ENCODE data around the gene USP34. TPM values are rescaled to one million over a fixed set of nuclear protein-coding genes. Genes with fewer than 3 reads are reported as not detected.

The USP34 gene
- total and polyA plus RNA-seq, 9 donors = 57.4 to 132 (median 116) TPM

DNA sequence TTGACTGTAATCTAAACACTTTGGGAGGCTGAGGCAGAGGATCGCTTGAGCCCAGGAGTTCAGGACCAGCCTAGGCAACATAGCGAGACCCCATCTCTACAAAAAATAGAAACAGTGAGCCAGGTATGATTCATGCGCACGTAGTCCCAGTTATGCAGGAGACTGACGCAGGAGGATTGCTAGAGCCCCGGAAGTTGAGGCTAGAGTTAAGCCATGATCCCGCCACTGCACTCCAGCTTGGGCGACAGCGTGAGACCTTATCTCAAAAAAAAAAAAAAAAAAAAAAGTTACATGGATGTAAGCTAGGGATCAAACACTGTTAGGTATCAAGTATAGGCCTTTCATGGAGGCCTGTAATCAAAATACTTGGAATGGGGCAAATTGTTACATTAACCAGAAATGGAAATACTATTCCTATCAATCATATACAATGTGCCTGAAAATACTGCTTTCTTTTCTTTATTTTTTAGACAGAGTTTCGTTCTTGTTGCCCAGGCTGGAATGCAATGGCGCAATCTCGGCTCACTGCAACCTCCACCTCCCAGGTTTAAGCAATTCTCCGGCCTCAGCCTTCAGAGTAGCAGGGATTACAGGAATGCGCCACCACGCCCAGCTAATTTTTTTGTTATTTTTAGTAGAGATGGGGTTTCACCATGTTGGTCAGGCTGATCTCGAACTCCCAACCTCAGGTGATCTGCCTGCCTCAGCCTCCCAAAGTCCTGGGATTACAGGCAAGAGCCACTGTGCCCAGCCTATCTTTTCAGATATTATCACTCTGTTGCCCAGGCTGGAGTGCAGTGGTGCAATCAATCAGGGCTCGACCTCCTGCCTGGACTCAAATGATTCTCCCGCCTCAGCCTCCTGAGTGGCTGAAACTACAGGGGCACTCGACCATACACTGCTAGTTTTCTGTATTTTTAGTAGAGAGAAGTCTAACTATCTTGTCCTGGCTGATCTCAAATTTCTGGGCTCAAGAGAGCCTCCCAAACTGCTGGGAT lies 40.1 kb upstream of the USP34 start:
- H3K27ac ChIP-seq = no peak overlapping the region
- no peaks in the 10 kb centered on the region for H3K9me3 ChIP-seq
- no peak for TF ChIP-seq EP300 (IDR thresholded peaks at IDR 0.05)
- TF ChIP-seq, protein P1, sequence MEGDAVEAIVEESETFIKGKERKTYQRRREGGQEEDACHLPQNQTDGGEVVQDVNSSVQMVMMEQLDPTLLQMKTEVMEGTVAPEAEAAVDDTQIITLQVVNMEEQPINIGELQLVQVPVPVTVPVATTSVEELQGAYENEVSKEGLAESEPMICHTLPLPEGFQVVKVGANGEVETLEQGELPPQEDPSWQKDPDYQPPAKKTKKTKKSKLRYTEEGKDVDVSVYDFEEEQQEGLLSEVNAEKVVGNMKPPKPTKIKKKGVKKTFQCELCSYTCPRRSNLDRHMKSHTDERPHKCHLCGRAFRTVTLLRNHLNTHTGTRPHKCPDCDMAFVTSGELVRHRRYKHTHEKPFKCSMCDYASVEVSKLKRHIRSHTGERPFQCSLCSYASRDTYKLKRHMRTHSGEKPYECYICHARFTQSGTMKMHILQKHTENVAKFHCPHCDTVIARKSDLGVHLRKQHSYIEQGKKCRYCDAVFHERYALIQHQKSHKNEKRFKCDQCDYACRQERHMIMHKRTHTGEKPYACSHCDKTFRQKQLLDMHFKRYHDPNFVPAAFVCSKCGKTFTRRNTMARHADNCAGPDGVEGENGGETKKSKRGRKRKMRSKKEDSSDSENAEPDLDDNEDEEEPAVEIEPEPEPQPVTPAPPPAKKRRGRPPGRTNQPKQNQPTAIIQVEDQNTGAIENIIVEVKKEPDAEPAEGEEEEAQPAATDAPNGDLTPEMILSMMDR (IDR thresholded peaks at IDR 0.05) = no peak
- no peak for TF ChIP-seq POLR2A (IDR thresholded peaks at IDR 0.05)
- H3K36me3 ChIP-seq = no peaks in the 10 kb centered on the region
- no peaks in the 10 kb centered on the region for H3K4me1 ChIP-seq (ENCODE audit: insufficient read depth)
- 89 to 94% (median 91%) methylated on average over 19 of the region's 19 CpGs for WGBS, 3 donors
- no peak for DNase-seq
- intact Hi-C loops (cut with DNase I) = loop anchor here in 1 of 4 donors (10.0 kb wide), 1 partner anchor 306 kb away; no protein-coding TSS in a partner anchor
- H3K27me3 ChIP-seq = no peaks in the 10 kb centered on the region
- H3K4me3 ChIP-seq = no peak overlapping the region

DNA sequence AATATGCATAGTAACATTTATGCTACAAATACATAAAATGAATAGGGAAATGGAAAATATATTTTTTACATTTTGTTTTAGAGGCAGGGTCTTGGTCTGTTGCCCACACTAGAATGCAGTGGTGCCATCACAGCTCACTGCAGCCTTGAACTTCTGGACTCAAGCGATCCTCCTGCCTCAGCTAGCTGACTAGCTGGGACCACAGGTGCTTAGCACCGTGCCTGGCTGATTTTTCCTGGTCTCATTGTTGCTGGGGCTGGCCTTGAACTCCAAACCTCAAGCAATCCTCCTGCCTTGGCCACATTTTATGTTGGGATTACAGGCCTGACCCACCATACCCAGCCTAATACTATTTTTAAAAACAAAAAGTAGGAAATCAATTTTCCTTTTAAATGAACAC lies 34.1 kb upstream of the USP34 start:
- no peaks in the 10 kb centered on the region for H3K36me3 ChIP-seq
- no peak for DNase-seq
- H3K27ac ChIP-seq = no peak overlapping the region

DNA sequence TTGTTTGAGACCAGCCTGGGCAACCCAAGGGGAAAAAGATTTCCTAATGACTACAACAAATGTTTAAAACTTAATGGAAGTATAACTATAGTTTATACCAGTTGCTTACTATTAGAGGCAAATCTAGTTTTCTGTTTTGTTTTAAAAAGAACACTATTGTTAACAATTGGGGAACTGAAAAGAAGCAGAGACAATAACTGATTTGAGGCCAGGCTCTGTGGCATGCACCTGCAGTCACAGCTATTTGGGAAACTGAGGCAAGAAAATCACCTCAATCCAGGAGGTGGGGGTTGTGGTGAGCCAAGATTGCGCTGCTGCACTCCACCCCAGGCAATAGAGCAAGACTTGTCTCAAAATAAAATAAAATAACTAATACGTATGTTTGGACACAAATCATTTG lies 28.2 kb upstream of the USP34 start:
- no peak for DNase-seq
- H3K27ac ChIP-seq = no peak overlapping the region
- H3K4me1 ChIP-seq (ENCODE audit: insufficient read depth) = no peaks in the 10 kb centered on the region
- no peaks in the 10 kb centered on the region for H3K9me3 ChIP-seq
- H3K36me3 ChIP-seq = no peaks in the 10 kb centered on the region
- H3K4me3 ChIP-seq = no peak overlapping the region
- TF ChIP-seq POLR2A (IDR thresholded peaks at IDR 0.05) (no peak), EP300 (IDR thresholded peaks at IDR 0.05) (no peak)
- TF ChIP-seq, protein P1 (IDR thresholded peaks at IDR 0.05) = no peak
- 96 to 97% (median 97%) methylated on average over 2 of the region's 2 CpGs for WGBS, 3 donors
- H3K27me3 ChIP-seq = no peaks in the 10 kb centered on the region
- intact Hi-C loops (cut with DNase I) = no loop called here

More for the DNA sequence above, 34.1 kb upstream of the USP34 start:
- Histone ChIP-seq H3K4me1 (ENCODE audit: insufficient read depth) (peaks cover 2% of the 10 kb centered on the region), H3K27me3 (no peaks in the 10 kb centered on the region), H3K9me3 (no peaks in the 10 kb centered on the region), H3K4me3 (no peak overlapping the region)
- WGBS, 3 donors = 37 to 60% (median 43%) methylated on average over 2 of the region's 2 CpGs
- intact Hi-C loops (cut with DNase I) = no loop called here
- TF ChIP-seq POLR2A (IDR thresholded peaks at IDR 0.05) (no peak), EP300 (IDR thresholded peaks at IDR 0.05) (no peak)
- TF ChIP-seq, protein P1 (IDR thresholded peaks at IDR 0.05) = no peak

DNA sequence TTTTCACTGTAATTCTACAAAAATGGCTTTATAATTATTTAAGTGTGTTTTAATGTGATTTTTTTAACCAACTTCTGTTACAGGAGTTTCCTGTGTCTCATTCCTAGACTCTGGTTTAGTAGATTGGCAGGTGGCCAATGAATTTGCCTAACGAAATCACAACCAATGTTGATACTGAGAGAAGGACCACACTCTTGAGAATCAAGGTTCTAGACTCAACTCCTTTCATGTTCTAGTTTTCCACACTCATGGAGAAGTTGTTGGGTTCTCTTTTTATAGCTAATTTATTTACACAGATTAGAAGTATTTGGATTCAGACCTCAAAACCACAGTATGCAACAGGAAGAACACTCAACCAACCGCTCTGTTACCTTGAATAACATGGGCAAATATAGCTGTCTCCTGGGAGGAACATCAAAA lies 22.6 kb upstream of the USP34 start:
- Histone ChIP-seq H3K36me3 (no peaks in the 10 kb centered on the region), H3K9me3 (no peaks in the 10 kb centered on the region), H3K27ac (no peak overlapping the region), H3K4me1 (ENCODE audit: insufficient read depth) (no peaks in the 10 kb centered on the region), H3K4me3 (no peak overlapping the region), H3K27me3 (no peaks in the 10 kb centered on the region)
- intact Hi-C loops (cut with DNase I) = no loop called here
- 46 to 67% (median 61%) methylated on average over 2 of the region's 2 CpGs for WGBS, 3 donors
- TF ChIP-seq POLR2A (IDR thresholded peaks at IDR 0.05) (no peak), EP300 (IDR thresholded peaks at IDR 0.05) (no peak)
- TF ChIP-seq, protein P1 (IDR thresholded peaks at IDR 0.05) = no peak
- no peak for DNase-seq

Measured in ovary (tissue), 9 donors.